GM21528 (cell line): Measurements from ENCODE around the gene FKBP5.
A peak's percentile ranks its signal among the peaks of the same experiment; 100 is the strongest.
"Not testable (repeated sequence)": the region's sequence is repeated elsewhere in the genome, so short reads cannot be mapped to it uniquely, and the experiment has no call there.

ENCODE experiments used
- ATAC-seq: cut with Tn5 transposase; IDR thresholded peaks from one replicate; pipeline ENCODE4 v1.9.1; 2021; ENCODE audit warnings: mild to moderate bottlenecking, moderate library complexity; ENCODE audit not compliant: unreplicated experiment, low FRiP score

Gene FKBP5

GRCh38 chr6:35724471-35724870, 35.8 kb upstream of the FKBP5 start:
- no peak for ATAC-seq

GRCh38 chr6:35724059-35724458, 35.3 kb upstream of the FKBP5 start:
- no peak for ATAC-seq

DNA sequence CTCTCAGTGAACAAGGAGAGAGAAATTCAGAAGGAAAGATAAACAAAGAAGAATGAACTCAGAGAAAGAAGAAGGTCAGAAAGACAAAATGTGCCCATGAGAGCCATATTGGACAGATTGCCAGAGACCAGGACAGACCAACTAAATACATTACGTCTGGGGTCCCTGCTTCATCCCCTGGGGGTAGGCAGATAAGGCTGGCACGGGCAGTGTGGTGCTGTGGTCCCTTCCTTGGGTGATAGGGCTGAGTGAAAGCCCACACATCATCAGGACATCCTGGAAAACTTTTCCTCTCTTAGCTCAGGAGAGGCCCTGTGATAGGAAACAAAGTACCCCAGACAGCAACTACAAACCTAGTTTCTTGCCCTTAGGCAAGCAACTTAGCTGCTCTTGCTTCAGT, 34.9 kb upstream of the FKBP5 start:
- no peak for ATAC-seq

DNA sequence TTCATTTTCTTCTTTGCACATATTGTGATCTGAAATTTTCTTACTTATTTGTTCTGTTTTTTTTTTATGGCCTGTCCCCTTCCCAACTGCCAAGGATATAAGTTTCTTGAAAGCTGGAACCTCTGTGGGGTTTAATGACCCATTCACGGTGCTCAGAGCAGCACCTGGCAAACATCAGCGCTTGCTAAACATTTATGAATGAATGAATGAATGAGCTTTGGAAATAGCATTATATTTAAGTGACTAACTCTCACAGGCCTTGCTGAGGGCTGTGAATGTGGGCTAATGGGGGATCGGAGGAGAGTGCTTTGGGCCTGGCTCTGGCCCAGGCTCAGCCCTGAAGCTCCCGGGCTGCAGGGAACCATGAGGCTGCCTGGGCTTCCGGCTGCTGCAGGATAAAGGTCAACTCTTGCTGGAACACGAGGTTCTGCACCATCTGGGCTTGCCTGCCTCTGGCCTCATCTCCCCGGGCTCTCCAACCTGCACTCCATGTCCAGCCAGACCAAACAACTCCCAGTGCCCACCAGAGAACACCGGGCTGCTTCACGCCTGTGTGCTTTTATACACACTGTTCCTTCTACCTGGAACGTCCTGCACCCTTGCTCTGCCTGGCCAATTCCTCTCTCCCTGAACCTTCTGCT, 33.5 kb upstream of the FKBP5 start:
- no peak for ATAC-seq

DNA sequence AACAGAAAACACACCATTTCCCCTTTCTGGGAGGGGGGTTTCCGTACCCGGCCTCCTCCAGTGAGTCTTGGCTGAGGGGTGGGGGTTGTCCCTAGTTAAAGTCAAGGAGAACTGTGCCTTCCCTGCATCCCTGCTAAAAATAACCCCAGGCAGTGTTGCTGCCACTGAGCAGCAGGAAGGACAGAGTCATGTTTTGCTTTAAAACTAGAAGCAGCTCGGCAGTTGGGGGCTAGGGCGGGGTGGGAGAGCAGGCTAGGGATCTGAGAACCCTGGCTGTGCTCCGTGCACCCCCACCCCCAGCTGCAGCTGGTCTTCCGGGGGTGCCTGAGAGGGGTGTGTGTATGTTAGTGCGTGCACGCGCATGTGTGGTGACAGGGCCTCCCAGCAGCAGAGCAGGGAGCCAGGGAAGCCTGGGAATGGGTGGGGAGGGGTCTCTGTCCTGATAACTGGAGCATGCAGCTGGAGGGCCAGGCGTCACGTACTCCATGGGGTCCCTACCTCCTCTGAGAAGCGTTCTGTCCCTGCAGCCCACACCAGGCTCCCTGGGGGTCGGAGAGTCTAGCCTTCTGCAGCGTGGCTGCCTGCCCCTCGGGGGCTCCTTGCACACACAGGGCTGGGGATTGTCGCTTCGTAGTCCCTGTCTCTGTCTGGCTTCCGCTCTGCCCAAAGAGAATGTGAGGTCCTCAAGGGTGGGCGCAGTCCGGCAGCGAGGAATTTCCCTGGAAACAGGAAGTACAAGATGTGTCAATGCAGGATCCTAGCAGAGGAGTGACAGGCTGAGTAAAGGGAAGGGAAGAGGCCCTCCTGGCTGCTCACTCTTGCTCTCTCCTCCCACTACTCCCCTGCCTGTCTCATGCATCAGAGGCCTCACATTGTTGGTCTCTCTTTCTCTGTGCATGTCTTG, 31.4 kb upstream of the FKBP5 start:
- peak; percentile 44 for ATAC-seq

DNA sequence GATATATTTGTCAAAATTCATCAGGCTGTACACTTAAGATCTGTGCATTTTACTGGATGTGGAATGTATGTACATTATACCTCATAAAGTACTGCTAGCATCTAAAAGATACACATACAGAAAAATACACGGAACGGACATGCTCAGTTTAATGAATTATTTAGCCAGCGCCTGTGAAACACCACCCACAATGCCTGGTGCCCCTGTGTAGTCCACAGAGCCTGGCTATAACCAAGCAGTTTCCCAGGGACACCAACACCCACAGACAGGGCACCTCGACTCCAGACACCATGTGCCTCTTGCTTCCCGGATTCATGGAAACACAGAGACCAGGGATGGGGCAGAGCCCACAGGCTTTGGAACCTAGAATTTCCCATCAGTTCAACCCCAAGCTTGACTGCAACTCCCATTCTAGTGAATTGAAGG, 30.7 kb upstream of the FKBP5 start:
- peak; percentile 15 for ATAC-seq

DNA sequence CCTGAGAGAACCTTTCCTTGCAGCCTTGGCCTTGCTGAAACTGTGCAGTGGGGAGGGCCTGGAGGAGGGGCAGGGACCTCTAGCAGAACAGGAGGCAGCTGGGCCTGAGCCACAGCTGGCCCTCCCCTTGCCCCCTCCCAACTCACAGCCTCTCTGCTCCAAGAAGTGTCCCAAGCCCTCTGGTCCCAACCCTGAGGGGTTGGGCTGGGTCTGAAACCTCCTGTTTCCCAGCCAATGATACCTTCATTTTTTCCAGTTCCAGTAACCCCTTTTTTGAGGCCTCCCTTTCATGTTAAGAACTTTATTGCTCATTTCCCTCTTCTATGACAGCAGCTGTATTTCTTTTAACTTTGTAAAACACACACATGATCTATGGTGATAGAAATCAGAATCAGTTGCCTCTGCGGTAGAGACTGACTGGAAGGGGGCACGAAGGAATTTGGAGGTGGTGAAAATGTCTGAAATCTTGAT, 30.2 kb upstream of the FKBP5 start:
- peak; percentile 5 for ATAC-seq

- ATAC-seq, result no peak
Measured at GRCh38 chr6:35718375-35718736, 29.6 kb upstream of the FKBP5 start.

DNA sequence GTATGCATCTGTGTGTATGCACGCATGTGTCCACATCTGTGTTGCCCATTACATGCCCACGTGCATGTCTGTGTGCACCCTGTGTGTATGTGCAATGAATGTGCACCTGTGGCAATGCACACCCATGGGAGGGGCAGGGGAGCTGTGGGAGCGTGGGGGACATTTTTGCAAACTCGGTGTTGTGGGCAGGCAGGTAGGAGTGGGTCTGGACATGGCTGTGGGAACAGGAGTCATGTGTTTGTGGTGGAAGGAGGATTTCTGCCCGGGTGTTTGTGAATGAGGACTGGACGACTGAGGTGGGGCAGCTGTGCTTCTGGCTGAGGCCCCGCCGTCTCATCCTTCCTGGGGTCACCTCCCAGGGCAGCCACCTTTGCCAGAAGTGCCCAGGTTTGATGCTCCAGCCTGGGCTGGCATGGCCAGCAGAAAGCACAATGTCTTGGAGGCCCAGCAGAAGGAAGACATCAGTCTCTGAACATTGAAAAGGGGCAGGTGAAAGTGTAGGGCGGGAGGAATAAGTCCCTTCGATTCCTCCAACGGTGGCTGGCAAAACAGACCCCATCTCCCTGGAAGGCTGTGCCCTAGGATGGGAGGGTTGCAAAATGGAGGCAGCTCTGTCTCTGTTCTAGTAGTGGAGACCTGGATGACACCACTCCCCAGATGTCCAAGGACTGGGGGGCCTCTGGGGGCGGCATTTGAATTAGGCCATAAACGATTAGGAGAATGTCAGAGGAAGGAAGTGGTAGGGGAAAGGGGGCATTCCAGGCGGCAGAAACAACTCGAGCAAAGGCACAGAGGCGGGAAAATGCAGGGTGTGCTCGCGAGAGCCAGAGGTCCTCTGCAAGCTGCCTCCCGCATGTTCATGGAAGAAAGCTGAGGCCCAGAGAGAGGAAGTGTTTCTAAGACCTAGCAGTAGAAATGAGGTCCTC, 29.0 kb upstream of the FKBP5 start:
- ATAC-seq, result no peak

DNA sequence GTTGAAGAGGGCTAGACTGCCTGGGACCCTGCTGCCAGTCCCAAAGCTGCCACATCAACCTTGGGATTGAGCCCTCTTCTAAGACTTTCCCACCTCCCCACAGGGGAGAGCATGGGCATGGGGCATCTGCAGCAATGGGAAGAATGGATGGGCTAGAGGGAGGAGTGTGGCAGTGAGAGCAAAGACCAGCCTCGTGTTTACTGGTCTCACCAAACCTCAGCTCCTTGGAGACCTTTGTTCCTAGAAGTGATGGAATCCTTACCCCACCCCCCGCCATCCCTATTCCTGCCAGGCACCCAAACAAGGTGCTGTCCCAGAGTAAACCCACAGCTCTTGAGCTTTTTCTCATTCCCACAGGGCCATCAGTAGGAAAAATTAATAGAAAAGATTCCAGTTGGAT, 28.1 kb upstream of the FKBP5 start:
- ATAC-seq, result no peak

DNA sequence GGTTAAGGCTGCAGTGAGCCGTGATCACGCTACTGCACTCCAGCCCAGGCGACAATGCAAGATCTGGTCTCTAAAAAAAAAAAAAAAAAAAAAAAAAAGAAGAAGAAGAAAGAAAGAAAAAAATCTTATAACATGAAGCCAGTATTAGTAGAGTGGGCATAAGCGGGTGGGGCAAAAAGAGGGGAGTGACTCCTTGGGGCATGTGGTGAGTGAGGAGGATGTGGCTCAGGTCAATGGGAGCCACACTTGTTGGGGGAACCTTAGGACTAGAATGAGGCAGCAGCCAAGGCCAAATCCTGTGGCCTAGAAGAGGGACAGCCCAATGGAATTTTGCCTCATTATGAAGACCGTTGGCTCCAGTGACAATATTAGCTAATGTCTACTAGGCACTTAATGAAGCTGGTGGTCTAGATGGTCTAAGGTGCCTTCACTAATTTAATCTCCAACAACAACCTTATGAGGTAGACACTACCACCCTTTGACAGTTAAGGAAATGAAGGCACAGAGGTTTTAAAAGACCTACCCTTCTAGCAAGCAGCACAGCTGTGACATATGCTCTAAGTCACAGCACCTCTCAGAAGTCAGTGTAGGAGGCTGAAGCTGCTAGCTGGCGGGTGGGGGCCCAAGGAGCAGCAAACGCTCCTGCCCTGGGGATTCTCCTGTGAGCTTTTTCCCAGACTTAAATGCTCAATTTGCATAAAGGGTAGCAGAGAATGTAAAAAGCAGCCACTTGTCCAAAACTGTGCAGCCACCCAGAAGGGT, 24.5 kb upstream of the FKBP5 start:
- no peak for ATAC-seq

GRCh38 chr6:35711731-35712130, 23.0 kb upstream of the FKBP5 start:
- no peak for ATAC-seq

DNA sequence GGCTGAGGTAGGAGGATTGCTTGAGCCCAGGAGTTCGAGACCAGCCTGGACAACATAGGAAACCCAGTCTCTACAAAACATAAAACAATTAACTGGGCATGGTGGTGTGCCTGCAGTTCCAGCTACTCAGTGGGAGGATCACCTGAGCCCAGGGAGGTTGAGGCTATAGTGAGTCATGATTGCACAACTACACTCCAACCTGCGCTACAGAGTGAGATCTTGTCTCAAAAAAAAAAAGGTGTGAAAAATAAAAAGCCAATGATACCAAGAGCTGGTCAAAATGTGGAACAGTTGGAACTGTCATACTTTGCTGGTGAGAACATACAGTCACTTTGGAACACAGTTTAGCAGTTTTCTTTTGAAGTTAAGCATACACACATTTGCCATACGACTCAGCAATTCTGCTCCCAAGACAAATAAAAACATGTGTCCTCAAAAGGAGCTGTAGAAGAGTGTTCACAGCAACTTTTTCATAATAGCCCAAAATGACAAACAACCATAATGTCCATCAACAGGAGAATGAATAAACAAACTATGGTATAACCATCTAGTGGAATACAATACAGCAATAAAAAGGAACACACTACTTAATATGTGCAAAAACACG, 21.6 kb upstream of the FKBP5 start:
- no peak for ATAC-seq

GRCh38 chr6:35708585-35708984, 19.9 kb upstream of the FKBP5 start:
- no peak for ATAC-seq

GRCh38 chr6:35707714-35708407, 19.1 kb upstream of the FKBP5 start:
- no peak for ATAC-seq

- ATAC-seq, result no peak
Measured at GRCh38 chr6:35706468-35706867, 17.8 kb upstream of the FKBP5 start.

DNA sequence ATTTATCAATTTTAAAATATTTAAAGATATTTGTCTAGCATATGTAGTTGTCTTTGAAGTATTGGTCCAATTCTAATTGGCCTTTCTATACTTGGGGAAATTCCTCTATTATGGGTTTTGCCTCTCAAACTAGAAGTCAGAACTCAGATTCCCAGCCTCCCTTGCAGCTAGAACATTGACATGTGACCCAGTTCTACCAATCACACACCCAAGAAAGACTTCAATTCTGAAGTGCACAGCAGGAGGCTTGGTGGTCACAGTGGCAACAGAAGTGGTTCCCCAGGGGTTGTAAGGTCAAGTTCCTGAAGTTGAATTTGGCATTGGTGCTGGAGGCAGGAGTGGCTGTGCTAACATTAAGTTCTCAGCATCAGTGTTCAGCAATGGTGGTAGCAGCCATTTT, 14.8 kb upstream of the FKBP5 start:
- ATAC-seq, result no peak

- no peak for ATAC-seq
Measured at GRCh38 chr6:35698858-35699257, 10.1 kb upstream of the FKBP5 start.

DNA sequence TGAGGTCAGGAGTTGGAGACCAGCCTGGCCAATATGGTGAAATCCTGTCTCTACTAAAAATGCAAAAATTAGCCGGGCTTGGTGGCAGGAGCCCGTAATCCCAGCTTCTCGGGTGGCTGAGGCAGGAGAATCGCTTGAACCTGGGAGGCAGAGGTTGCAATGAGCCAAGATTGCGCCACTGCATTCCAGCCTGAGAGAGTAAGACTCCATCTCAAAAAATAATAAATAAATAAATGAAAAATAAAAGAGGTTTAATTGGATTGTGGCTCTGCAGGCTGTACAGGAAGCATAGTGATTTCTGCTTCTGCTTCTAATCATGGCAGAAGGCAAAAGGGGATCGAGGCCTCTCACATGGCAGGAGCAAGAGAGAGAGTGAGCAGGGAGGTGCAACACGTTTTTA, 9.7 kb upstream of the FKBP5 start:
- ATAC-seq, result not testable (repeated sequence)
